ENCODE data around the gene S100A1.
"Not testable (repeated sequence)": the region's sequence is repeated elsewhere in the genome, so short reads cannot be mapped to it uniquely, and the experiment has no call there.

S100A1 gene

DNA sequence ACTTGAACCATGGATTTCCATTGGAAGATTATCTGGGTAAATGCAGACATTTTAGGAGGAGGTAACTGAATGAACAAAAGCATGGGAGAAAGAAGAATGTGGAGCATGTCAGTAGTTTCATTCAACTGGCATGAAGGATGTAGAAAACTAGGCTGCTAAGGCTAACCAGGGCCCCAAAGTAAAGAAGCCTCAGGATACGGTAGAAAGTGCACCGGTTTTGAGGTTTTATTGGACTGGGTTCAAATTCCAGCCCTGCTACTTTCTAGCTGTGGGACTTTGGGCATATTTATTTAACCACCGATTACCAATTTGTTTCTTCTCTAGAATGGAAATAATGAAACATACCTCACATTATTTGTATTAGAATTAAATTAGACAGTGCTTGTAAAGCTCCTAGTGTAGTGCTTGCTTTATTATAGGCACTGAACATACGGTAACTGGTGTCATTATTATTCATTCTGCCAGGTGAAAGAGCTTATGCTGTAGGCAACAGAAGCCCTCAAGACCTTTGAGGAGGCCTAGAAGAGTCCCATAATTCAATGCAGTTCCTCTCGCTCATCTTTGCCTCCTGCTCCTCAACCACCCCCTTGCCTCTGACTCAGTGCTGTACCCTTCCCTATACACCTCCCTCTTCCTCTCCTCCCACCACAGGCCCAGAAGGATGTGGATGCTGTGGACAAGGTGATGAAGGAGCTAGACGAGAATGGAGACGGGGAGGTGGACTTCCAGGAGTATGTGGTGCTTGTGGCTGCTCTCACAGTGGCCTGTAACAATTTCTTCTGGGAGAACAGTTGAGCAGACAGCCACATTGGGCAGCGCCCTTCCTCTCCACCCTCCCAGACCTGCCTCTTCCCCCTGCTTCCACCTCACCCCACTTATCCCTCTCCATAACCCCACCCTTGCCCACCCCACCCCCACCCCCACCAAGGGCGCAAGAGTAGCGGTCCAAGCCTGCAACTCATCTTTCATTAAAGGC, 3.1 kb downstream of the S100A1 start:
- no peak for DNase-seq (ENCODE audit: low read depth)

DNA sequence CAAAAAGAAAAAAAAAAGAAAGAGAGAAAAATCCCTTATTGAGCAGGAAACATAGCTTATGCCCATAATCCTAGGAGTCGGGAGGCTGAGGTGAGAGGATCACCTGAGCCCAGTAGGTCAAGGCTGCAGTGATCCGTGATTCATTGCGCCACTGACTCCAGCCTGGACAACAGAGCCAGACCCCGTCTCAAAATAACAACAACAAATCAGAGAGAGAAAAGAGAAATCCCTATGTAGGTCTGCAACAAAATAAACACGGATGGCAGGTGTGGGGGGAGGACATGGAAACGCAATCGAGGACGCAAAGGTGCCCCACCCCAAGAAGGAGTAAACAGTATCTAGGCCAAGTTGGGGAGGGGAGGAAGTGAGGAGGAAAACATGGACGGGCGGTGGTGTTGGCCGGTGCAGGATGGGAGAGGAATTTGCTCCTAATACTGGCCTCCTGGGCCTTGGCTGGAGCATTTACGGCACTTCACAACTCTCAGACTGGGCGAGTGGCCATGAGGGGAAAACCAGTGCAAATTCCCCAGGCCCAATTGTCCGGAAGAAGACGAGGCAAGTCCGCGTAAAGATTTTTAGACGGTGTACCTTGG, 5.0 kb downstream of the S100A1 start:
- DNase-seq (ENCODE audit: low read depth) = no peak

DNA sequence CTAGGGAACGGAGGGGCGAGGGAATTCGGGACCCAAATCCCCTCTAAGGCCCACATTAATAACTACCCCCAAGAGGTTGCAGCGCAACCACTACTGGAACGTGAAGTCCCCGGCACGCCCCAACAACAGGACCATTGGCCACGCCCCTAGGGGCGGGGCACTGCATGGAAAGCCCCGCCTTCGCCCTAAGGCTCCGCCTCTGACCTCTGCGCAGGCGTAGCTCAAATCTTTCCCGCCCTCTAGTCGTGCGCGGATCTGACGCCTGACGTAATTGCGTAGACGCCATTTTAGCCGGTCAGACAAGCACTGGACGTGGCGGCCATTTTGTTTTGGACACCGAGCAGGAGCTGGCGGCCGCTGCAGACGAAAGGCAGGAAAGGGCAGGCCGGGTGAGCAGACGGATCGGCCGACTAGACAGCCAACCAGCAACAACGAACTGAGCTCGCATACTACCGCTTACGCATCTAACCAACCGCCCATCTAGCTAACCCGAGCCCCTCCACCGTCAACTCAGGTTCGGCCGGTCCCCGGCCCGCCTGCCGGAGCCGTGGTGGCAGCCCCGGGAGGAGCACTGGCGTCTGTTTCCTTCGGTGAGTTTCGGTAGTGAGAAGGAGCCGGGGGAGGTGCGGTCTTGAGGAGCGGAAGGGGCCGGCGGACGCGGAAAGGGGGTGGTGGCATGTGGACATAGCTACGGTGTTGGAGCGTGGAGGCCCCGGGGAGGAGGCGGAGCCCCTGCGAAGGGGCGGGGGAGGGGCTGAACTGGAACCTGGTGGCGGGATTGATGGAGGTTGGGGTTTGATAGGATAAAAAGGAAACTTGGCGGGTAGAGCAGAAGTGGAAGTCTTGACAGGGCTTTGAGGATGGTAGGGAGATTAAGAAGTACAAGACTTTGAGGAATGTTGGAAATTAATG, 5.8 kb downstream of the S100A1 start, which contains the start of gene CHTOP:
Gene CHTOP, plus strand, starts transcription at position 313 of the 912 bp plus-strand sequence. CDS start 2,523 bp downstream, outside the sequence.
- DNase-seq (ENCODE audit: low read depth) = peak; percentile 94

DNA sequence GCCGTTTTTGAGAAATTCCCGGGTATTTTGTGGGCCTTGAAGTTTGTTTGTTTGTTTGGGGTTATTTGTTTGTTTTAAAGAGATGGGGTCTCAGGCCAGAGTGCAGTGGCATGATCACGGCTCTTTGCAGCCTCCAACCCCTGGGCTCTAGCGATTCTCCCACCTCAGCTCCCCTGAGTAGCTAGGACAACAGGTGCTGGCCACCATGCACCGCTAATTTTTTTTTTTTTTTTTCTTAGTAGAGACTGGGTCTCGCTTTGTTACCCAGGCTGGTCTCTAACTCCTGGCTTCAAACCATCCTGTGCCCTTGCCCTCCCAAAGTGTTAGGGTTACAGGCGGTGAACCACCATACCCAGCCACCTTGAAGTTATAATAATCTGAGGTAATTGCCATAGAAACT, 7.6 kb downstream of the S100A1 start:
- DNase-seq (ENCODE audit: low read depth) = no peak

DNA sequence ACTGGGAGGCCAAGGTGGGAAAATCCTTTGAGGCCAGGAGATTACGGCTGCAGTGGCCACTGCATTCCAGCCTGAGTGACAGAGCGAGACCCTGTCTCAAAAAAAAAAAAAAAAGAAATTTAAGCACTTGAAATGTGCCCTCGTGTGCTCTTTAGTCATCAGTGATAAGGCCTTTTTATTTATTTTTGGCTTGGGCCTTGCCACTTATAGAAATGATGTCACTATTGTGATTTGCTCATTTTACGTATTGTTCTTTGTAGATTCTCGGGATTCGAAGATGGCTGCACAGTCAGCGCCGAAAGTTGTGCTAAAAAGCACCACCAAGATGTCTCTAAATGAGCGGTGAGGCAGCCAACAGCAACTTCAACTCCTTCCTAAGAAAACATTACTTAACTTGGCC, 8.1 kb downstream of the S100A1 start:
- no peak for DNase-seq (ENCODE audit: low read depth)

DNA sequence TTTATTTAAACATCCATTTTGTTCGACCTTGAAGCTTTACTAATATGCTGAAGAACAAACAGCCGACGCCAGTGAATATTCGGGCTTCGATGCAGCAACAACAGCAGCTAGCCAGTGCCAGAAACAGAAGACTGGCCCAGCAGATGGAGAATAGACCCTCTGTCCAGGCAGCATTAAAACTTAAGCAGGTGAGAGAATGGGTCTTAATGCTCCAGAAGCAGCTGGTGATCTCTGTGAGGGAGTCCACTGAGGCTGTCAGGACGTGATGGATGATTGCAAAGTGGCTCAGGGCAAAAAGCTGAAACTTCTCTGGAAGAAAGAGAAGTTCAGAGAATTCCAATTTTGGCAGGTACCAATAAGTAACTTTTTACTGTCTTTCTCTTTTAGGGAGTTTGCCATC, 10.0 kb downstream of the S100A1 start:
- no peak for DNase-seq (ENCODE audit: low read depth)

DNA sequence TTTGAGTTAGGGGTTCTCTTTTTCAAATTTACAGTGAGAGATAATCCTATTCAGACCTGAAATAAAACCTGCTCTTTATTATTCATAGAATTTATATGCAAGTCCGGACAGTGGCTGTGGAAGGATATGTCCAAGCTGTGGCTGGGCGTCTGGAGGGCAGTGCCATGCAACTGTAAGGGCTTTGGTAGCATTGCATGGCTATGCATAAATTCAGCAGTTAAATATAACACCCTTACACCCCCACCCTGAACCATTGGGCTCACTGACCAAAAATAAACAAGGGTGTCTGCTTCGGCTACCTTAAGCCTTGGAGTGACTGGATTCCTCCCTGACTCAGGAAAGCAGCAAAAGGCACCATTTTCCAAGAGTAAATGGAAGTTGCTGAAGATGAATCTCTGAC, 11.0 kb downstream of the S100A1 start:
- DNase-seq (ENCODE audit: low read depth) = no peak

DNA sequence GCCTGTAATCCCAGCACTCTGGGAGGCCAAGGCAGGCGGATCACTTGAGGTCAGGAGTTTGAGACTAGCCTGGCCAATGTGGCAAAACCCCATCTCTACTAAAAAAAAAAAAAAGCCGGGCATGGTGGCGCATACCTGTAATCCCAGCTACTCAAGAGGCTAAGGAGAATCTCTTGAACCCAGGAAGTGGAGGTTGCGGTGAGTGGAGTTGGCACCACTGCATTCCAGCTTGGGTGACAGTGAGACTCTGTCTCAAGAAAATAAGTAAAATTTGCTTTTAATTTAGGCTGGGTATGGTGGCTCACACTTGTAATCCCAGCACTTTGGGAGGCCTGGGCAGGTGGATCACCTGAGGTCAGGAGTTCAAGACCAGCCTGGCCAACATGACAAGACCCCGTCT, 12.0 kb downstream of the S100A1 start:
- not testable (repeated sequence) for DNase-seq (ENCODE audit: low read depth)

DNA sequence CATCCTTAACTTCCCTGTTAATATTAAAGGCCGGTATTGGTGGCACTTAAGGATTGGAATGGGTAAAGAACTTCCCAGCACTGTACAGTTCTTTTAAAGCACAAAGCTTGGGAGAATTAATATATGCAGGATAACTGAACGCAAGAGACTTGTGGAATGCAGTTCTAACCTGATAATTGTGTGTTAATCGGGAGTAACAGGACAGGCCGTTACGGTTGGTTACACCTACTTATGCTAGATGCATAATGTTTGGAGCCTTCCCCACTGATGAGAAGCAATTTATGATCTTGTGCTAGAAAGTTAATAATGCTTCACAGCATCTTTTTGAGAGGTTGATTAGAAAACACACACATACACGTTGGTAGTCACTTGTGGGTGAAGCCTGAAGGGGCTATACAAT, 12.6 kb downstream of the S100A1 start:
- no peak for DNase-seq (ENCODE audit: low read depth)

DNA sequence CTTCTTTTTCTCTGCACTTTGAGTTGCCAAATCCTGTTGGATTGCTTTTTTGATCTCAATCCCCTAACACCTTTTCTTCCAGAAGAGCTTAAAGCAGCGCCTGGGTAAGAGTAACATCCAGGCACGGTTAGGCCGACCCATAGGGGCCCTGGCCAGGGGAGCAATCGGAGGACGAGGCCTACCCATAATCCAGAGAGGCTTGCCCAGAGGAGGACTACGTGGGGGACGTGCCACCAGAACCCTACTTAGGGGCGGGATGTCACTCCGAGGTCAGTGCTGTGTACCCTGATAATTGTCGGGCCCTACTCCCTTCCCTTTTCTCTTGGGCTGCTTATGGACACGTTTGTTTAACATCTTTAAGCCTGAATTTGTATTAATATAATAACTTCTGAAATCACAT, 13.9 kb downstream of the S100A1 start:
- no peak for DNase-seq (ENCODE audit: low read depth)

DNA sequence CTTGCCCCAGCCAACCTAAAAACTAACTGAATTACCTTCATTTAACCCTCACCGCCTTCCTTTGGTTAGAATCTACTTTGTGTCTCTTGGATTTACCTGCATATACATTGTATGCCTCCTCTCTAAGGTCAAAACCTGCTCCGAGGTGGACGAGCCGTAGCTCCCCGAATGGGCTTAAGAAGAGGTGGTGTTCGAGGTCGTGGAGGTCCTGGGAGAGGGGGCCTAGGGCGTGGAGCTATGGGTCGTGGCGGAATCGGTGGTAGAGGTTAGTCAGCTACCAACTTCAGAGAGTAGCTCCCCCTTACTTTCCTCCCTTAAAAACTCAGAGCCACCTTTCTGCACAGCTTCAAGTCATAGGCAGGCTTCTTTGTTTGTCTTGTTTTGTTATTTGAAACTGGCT, 14.9 kb downstream of the S100A1 start:
- no peak for DNase-seq (ENCODE audit: low read depth)

DNA sequence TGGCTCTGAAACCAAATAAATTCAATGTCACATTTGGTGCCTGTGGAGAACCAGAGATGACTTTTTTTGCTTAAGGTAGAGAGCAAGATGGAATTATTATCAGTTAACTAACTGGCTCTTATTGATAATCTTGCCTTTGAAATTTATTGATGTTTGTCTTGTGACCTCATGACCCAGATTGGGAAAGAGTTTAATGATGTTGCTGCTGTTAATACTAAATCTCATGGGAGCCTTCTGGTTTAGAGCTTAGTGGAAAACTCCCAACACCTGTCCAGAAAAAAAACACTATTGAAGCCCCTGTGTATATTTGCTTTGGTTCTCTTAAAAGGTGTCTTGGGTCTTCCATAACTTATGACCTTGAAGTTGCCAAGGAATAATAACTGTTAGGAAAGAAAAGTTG, 15.6 kb downstream of the S100A1 start:
- DNase-seq (ENCODE audit: low read depth) = no peak

DNA sequence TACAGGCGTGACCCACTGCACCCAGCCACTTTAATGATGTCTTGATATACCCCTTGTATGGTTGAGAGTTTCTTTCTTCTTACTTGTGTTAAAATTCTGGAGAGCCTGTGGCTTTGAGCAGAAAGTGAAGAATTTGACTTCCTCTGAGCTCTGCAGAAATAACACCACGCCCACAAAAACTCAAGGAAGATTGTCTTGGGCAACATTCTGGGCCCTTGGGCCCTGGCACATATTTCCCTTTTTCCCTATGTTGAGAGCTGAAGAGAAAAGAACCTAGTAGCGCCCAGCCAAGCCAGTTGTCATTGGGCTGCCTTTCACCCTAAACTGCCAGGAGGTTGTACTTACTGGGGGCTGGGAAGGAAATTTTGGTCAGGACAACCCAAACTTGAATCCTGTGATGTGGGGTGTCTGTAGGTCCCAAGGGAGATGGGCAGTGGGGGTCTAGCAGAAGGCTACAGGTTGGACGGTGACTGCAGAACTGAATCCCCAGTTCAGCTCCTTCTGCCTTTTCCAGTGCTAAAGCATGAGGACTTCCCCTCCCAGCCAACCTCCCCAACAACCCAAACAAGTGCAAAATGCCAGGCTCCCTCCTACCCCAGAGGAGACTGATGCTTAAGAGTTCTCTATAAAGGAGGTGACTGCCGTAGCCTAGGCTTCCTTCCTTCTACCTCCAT, 18.6 kb downstream of the S100A1 start:
- DNase-seq (ENCODE audit: low read depth) = no peak

DNA sequence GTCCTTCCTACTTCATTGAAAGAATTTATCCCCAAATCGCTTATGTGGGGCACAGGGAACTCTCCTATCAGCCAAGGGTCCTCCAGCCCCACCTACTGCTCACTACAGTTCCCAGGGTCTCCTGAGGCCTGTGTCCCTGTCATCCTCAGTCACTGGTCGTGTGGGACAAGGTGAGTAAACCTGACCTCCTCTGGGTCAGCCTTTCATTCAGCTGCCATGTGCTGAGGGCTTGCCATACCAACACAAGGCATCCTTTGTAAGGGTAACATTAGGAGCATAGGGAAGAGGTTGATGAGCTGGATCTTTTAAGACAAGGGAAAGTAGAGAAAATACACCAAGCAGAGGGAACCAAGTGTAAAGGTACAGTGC, 19.1 kb downstream of the S100A1 start:
- no peak for DNase-seq (ENCODE audit: low read depth)

DNA sequence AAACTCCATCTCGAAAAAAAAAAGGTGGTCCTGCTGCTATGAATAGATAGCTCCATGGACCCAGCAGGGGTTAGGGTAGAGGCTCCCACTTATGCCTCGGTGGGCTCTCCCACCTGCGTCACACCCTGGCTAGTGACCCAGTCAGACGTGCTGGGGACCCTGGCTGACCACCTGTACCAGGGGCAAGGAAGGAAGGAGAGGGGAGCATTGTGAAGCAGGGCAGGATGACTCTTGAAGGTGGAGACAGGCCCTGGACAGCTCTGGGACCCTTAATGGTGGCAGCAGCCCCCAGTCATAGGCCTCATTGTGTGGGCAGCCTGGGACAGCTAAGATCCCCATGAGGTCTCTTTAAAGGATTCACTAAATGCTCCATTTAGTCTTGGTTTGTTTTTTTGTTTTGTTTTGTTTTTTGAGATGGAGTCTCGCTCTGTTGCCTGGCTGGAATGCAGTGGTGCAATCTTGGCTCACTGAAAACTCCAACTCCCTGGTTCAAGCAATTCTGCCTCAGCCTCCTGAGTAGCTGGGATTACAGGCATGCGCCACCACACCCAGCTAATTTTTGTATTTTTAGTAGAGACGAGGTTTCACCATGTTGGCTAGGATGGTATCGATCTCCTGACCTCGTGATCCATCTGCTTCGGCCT, 19.9 kb downstream of the S100A1 start:
- no peak for DNase-seq (ENCODE audit: low read depth)

DNA sequence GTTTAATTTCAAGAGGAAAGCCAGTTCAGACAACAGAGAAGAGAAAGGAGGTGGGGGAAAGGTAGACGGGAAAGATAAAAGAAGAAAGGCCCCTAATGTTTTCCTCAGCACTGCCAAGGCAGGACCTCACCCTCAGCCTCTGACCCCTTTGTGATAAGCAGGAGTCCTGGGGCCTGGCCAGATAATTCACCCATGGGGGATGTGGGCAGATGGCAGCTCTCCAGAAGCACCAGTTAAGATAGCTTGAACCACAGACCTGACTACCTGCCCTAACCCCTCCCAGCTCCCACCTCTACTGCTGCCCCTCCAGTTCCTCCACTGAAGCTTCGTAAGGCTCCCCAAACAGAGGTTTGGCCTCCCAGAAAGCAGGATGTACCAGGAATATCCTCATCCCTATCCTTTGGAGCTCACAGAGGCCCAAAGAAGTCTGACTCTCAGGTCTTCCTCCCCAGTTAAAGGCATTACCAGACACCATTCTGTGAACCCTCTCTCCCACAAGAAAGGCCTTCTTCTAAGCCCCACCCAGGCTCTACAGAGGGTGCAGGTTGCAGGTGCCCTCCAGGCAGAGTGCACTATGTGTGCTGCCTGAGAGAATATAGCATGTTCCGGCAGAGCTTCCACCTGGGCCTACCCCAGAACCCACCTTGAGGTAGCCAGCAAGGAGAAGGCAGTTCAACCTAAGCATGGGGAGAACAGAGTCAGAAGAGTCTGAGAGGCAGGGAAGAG, 21.1 kb downstream of the S100A1 start:
- DNase-seq (ENCODE audit: low read depth) = no peak

DNA sequence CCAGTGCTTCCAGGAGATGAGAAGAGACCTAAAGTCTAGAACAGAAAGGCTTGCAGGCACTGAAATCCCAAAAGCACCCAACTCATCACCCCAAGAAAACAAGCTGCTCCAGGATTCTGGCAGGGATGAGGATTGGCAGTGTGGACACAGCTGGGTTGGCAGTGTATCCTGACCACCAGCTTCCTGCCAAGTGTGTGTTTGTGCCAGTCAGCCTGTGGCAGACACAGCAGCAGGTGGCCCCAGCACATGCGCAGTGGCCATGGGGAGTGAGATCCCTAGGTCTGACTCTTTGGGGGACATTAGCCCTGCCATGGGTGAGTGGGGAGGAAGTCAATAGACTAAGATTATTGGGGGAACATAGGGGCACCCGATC, 21.6 kb downstream of the S100A1 start:
- no peak for DNase-seq (ENCODE audit: low read depth)

DNA sequence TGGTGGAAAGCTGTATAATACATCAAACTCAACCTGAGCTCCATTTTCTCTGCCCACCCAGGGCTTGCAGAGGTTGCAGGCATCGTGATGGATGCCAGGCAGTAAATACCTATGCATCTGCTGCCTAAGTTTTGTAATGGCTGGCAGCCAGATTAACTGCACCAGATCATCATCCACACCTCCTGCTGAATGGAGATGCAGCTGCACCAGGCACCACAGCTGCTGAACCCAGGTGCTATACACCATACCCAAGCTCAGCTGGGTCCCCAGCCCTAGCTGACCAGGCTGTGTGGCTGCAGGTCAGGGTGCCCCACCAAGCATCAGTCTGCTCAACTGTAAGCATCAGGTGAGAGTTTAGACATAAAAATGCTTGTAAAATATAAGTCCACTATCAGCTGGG, 23.5 kb downstream of the S100A1 start:
- DNase-seq (ENCODE audit: low read depth) = no peak

DNA sequence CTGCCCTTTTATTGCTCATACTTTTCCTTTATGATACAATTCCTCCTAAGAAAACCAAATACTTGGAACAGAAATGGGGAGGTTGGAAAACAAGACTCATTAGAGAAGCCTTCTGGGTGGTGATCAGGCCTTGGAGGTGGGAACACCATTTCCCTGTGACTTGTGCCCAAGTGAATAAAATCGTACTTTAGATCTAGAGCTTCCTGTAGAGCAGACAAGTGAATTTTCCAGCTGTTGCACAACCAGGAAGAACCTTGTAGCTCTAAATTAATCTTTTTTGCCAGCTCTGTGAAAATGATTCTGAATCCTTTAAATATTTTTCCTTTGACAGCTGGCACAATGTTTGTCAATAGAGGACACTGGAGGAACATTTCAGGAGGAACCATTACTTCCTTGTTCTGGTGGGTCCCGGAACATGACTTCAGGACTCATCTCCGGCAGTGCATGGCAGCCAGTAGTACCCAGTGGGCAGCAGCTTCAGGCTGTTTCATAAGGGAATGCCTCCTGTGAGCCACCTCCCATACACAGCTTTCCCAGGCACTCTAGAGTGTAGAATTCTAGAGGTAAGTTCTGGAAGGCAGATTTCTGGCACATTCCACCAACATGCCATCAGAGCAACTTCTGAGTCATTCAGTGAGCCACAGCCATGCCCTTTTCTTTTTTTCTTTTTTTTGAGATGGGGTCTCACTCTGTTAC, 24.7 kb downstream of the S100A1 start:
- no peak for DNase-seq (ENCODE audit: low read depth)

DNA sequence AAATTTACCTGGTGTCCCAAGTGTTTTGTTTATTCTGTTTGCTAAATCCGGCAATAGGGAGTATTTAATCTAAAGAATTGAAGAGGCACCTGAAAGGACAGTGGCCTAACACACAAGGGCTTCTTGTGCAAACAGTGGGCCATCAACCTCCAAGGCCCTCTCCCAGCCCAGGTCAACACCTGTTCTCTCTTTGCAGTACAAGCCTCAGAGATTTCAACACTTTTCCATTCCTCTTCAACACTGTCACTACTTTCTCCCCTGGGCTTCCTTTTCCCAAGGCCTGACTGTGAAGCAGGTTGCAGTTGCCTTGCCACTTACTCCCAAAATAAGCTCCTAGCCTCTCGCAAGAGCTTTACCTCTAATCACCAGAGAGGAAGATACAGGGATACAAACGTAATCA, 27.1 kb downstream of the S100A1 start:
- DNase-seq (ENCODE audit: low read depth) = no peak

Data from stimulated activated CD8-positive, alpha-beta memory T cell treated with anti-CD3 and anti-CD28 coated beads, Interleukin-12 subunit alpha, Interleukin-12 subunit beta, amount 100 ng/mL, for 4 hours (primary cell).